Testis (tissue), 3 donors: ENCODE measurements around the gene CLEC16A. TPM values are rescaled to one million over a fixed set of nuclear protein-coding genes. Genes with fewer than 3 reads are reported as not detected.

Experiments used
- DNase-seq: peaks from one replicate; pipeline ENCODE4 v3.0.0-alpha.2; 2019
- H3K27ac ChIP-seq, 2 donors: fragments of 200-600 bp; sonication (generic); one replicate each; pipeline ENCODE4 v1.5.1; 2019
- H3K27me3 ChIP-seq: fragments of 200-600 bp; sonication (generic); one replicate; pipeline ENCODE4 v1.5.1; 2019
- H3K36me3 ChIP-seq: fragments of 200-600 bp; sonication (generic); one replicate; pipeline ENCODE4 v1.5.1; 2017; ENCODE audit warnings: low read depth; ENCODE audit errors: missing control alignments
- H3K4me1 ChIP-seq: fragments of 200-600 bp; sonication (generic); one replicate; pipeline ENCODE4 v1.5.1; 2019
- H3K4me3 ChIP-seq, 2 donors: fragments of 200-600 bp; sonication (generic); one replicate each; pipeline ENCODE4 v1.5.1; 2017 to 2019
- H3K9me3 ChIP-seq: fragments of 200-600 bp; sonication (generic); one replicate; pipeline ENCODE4 v1.5.1; 2017
- POLR2A ChIP-seq: fragments of 450-650 bp; IDR thresholded peaks from one replicate; pipeline ENCODE4 v1.6.1; 2017; ENCODE audit warnings: antibody characterized with exemption, mild to moderate bottlenecking, moderate library complexity
- WGBS, 2 donors: methylation state at CpG; one replicate each; pipeline ENCODE4 v1.1.5; 2018; 5-methylcytosine and 5-hydroxymethylcytosine counted together
- intact Hi-C: fragments of 100-400 bp; cut with DNase I; formaldehyde crosslinking; loops from one replicate; pipeline ENCODE4 v1.15.1; 2023; ENCODE audit warnings: low total_unique reads
- polyA plus RNA-seq: library from polyadenylated mRNA; stranded (reverse); fragments of 350-450 nt; fragmentation: Illumina TruSeq; extraction: RNeasy Lipid Tissue Mini Kit (QIAGEN cat#74804); gene quantifications from one replicate; pipeline ENCODE4 v1.2.3, GENCODE V29; 2014; ENCODE audit warnings: low read depth, low replicate concordance; ENCODE audit not compliant: insufficient read depth
- total RNA-seq, 2 donors: library from RNA; depleted of rRNA; stranded (reverse); fragments of >200 nt; gene quantifications; one replicate each; pipeline ENCODE4 v1.2.3, GENCODE V29; 2016
- TF ChIP-seq, protein P1 (sequence below), 3 experiments: fragments of 450-650 bp in 2 of 3; fragments of 200-600 bp in 1 of 3; sonication (generic) in 1 of 3; IDR thresholded peaks; one replicate each; pipeline ENCODE4 v1.5.1; 2016 to 2019; ENCODE audit warnings: antibody characterized with exemption in 3 of 3, mild to moderate bottlenecking in 2 of 3, moderate library complexity in 1 of 3

CLEC16A gene
- total and polyA plus RNA-seq, 3 donors from 2014 or later = 93.9 to 126 (median 122) TPM

DNA sequence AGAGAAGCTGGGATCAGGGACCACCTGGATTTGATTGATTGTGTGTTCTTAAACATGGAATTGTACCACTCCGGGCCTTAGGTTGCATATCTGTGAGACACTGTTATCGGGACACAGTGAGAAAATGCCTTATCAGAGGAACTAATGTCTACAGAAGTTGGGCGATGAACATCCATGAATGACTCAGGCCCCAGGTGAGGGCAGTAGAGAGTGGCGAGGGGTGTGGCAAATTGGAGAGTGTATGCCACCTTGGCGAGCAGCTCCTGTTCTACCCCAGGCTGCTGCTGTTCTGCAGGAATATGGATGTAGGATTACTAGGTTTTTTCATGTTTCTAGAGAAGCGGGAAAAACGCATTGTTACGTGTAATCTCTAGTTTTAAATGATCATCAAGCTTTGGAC is 38.8 kb downstream of the CLEC16A start:
- Histone ChIP-seq H3K9me3 (no peaks in the 10 kb centered on the region), H3K4me3 (no peak overlapping the region), H3K4me1 (peaks cover 19% of the 10 kb centered on the region), H3K27ac (no peak overlapping the region), H3K36me3 (no peaks in the 10 kb centered on the region), H3K27me3 (no peaks in the 10 kb centered on the region)
- WGBS, 2 donors = 90 to 95% methylated on average over 8 of the region's 8 CpGs
- DNase-seq = no peak
- intact Hi-C loops = no loop called here
- no peak for TF ChIP-seq POLR2A
- TF ChIP-seq, protein P1, sequence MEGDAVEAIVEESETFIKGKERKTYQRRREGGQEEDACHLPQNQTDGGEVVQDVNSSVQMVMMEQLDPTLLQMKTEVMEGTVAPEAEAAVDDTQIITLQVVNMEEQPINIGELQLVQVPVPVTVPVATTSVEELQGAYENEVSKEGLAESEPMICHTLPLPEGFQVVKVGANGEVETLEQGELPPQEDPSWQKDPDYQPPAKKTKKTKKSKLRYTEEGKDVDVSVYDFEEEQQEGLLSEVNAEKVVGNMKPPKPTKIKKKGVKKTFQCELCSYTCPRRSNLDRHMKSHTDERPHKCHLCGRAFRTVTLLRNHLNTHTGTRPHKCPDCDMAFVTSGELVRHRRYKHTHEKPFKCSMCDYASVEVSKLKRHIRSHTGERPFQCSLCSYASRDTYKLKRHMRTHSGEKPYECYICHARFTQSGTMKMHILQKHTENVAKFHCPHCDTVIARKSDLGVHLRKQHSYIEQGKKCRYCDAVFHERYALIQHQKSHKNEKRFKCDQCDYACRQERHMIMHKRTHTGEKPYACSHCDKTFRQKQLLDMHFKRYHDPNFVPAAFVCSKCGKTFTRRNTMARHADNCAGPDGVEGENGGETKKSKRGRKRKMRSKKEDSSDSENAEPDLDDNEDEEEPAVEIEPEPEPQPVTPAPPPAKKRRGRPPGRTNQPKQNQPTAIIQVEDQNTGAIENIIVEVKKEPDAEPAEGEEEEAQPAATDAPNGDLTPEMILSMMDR (IDR thresholded peaks at IDR 0.05) = no peak

DNA sequence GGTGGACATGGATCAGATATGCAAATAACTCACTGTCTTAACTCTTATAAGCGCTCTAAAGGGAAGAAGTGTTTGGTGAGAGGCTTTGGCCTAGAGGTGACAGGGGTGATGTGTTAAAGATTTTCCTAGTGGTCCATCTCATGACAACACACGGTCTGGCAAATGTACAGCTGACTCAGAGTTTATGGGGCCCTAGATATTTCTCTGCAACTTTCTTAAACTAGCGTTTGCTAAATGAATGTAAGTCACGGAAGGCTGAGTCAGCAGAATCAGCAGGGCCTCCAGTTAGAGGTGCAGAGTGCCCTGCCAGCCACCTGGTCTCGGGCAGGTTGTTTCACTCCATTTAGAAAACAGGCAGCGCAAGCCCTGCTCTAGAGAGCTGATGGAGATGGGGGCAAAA is 40.1 kb downstream of the CLEC16A start:
- Histone ChIP-seq H3K27me3 (no peaks in the 10 kb centered on the region), H3K4me1 (peaks cover 13% of the 10 kb centered on the region), H3K27ac (no peak overlapping the region), H3K36me3 (no peaks in the 10 kb centered on the region), H3K9me3 (no peaks in the 10 kb centered on the region), H3K4me3 (no peak overlapping the region)
- WGBS, 2 donors = 91 to 96% methylated on average over 6 of the region's 6 CpGs
- TF ChIP-seq POLR2A = no peak
- TF ChIP-seq, protein P1 (IDR thresholded peaks at IDR 0.05) = no peak
- intact Hi-C loops = no loop called here
- no peak for DNase-seq

DNA sequence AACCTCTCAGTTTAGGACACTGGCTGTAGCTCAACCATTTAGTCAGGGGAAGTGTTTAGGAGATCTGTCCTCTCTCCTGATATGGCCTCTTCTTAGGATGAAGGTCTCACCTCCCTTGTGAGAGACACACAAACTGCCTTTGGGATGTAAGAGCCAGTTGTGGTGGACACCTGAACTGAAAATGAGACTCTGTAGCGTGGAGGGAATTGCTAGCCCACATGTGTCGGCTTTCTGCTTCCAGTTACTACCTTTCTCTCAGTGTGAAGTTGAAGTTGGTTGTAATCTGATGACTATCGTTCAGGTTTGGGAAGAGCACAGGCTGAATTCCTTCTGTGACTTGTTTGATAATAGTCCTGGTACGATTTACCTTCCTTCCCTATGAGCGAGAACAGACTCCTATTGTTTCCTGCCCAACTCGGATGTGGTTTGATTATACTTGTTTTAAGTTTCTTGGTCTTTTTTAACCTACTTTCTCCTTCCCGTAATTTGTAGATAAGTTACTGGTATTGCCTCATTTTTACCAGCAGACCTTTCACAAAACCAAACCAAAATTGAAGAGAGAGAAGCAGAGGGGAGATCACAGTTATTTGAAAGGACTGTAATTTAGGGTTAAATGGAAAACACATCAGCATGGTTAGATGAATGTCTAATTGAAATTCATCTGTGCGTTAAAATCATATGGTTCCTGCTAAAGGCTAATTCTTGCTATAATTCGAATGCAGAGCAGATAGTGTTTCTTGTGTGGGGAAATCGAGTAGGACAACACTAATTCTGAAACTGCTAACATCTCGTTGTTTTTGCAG is 43.2 kb downstream of the CLEC16A start:
- Histone ChIP-seq H3K4me3 (no peak overlapping the region), H3K27me3 (no peaks in the 10 kb centered on the region), H3K36me3 (no peaks in the 10 kb centered on the region), H3K9me3 (no peaks in the 10 kb centered on the region), H3K4me1 (peaks cover under 1% of the 10 kb centered on the region), H3K27ac (no peak overlapping the region)
- intact Hi-C loops = no loop called here
- no peak for DNase-seq
- TF ChIP-seq, protein P1 (IDR thresholded peaks at IDR 0.05) = no peak
- TF ChIP-seq POLR2A = no peak
- WGBS, 2 donors = 79 to 87% methylated on average over 11 of the region's 11 CpGs

DNA sequence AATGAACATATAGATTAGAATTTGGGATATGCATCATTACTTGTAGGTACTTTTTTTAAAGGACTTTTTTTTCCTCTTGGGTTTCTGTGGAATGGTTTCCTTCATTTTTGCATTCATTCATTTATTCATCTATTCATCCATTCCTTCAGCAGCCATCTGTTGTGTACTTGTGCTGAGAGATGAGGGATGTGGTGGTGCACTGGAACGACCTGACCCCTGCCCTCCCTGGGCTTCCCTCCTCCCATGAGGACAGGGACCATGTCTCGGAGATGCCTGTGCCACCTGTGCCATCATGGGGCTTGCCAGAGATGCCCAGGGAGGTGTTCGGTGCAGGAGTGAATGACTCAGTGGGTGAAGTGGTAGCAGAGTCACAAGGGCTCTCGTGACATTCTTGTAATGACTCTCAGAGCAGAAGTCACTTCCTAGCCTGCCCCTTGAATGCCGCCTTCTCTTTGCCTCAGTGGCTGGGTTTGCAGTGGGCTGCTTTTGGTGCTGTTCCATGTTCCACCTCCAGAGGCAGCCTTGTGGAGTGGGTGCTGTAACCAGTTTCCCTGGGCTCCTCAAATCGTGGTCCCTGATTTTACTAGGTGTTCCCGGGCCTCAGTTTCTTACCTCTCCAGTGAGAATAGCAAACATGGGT is 43.9 kb downstream of the CLEC16A start:
- DNase-seq = no peak
- Histone ChIP-seq H3K36me3 (no peaks in the 10 kb centered on the region), H3K27me3 (no peaks in the 10 kb centered on the region), H3K4me1 (peaks cover 6% of the 10 kb centered on the region), H3K27ac (no peak overlapping the region), H3K4me3 (no peak overlapping the region), H3K9me3 (no peaks in the 10 kb centered on the region)
- intact Hi-C loops = no loop called here
- TF ChIP-seq, protein P1 (IDR thresholded peaks at IDR 0.05) = peak in 1 of 3 experiments; percentile 25
- TF ChIP-seq POLR2A = no peak
- WGBS, 2 donors = 73 to 83% methylated on average over 7 of the region's 7 CpGs
